Activated CD8-positive, alpha-beta memory T cell treated with anti-CD3 and anti-CD28 coated beads, Interleukin-2, amount 50 U/mL, for 48 hours (primary cell): ENCODE results near the gene LPAR2.
A peak's percentile ranks its signal among the peaks of the same experiment; 100 is the strongest.
"Not testable (repeated sequence)": the region's sequence is repeated elsewhere in the genome, so short reads cannot be mapped to it uniquely, and the experiment has no call there.

Source experiments
- DNase-seq: peaks from one replicate; pipeline ENCODE4 v3.0.0-alpha.2; 2020

Gene LPAR2

GRCh38 chr19:19627621-19628500, at the start of gene LPAR2:
Gene LPAR2 (minus strand): TSS chr19:19628220. CDS start chr19:19627275, 945 bp downstream.
- DNase-seq: peak; percentile 85

- DNase-seq: peak; percentile 43
Measured at GRCh38 chr19:19677579-19677978, 49.6 kb upstream of the LPAR2 start.

- DNase-seq: peak; percentile 30
Measured at GRCh38 chr19:19674315-19674714, 46.3 kb upstream of the LPAR2 start.

GRCh38 chr19:19672816-19673215, 44.8 kb upstream of the LPAR2 start:
- DNase-seq: no peak

GRCh38 chr19:19670070-19670551, 42.1 kb upstream of the LPAR2 start:
- peak; percentile 56 for DNase-seq

GRCh38 chr19:19668230-19669012, 40.4 kb upstream of the LPAR2 start, which contains the start of gene ZNF101:
Gene ZNF101 (plus strand): TSS chr19:19668839. CDS start chr19:19668964, 125 bp downstream.
- peak; percentile 95 for DNase-seq

GRCh38 chr19:19665420-19665948, 37.5 kb upstream of the LPAR2 start:
- DNase-seq: not testable (repeated sequence)

GRCh38 chr19:19663256-19664120, 35.5 kb upstream of the LPAR2 start, which contains the start of gene ATP13A1:
Gene ATP13A1 (minus strand): TSS chr19:19663676. CDS start chr19:19663666, 10 bp downstream.
- peak; percentile 94 for DNase-seq

- DNase-seq: no peak
Measured at GRCh38 chr19:19662871-19663255, 34.8 kb upstream of the LPAR2 start.

- no peak for DNase-seq
Measured at GRCh38 chr19:19662344-19662743, 34.3 kb upstream of the LPAR2 start.

GRCh38 chr19:19661675-19662251, 33.7 kb upstream of the LPAR2 start:
- no peak for DNase-seq

GRCh38 chr19:19661141-19661674, 33.2 kb upstream of the LPAR2 start:
- DNase-seq: no peak

- no peak for DNase-seq
Measured at GRCh38 chr19:19659646-19660245, 31.7 kb upstream of the LPAR2 start.

- no peak for DNase-seq
Measured at GRCh38 chr19:19657397-19657783, 29.4 kb upstream of the LPAR2 start.

GRCh38 chr19:19656451-19657396, 28.7 kb upstream of the LPAR2 start:
- no peak for DNase-seq

- DNase-seq: no peak
Measured at GRCh38 chr19:19655641-19656343, 27.8 kb upstream of the LPAR2 start.

- no peak for DNase-seq
Measured at GRCh38 chr19:19655051-19655594, 27.1 kb upstream of the LPAR2 start.

- no peak for DNase-seq
Measured at GRCh38 chr19:19654441-19654840, 26.4 kb upstream of the LPAR2 start.

- no peak for DNase-seq
Measured at GRCh38 chr19:19653597-19654147, 25.7 kb upstream of the LPAR2 start.
